ENCODE data around the gene ABCF2. TPM values are rescaled to one million over a fixed set of nuclear protein-coding genes. Genes with fewer than 3 reads are reported as not detected.
A peak's percentile ranks its signal among the peaks of the same experiment; 100 is the strongest.

Gene ABCF2
- total RNA-seq, 1 donor from 2014 or later = 30.5 TPM

DNA sequence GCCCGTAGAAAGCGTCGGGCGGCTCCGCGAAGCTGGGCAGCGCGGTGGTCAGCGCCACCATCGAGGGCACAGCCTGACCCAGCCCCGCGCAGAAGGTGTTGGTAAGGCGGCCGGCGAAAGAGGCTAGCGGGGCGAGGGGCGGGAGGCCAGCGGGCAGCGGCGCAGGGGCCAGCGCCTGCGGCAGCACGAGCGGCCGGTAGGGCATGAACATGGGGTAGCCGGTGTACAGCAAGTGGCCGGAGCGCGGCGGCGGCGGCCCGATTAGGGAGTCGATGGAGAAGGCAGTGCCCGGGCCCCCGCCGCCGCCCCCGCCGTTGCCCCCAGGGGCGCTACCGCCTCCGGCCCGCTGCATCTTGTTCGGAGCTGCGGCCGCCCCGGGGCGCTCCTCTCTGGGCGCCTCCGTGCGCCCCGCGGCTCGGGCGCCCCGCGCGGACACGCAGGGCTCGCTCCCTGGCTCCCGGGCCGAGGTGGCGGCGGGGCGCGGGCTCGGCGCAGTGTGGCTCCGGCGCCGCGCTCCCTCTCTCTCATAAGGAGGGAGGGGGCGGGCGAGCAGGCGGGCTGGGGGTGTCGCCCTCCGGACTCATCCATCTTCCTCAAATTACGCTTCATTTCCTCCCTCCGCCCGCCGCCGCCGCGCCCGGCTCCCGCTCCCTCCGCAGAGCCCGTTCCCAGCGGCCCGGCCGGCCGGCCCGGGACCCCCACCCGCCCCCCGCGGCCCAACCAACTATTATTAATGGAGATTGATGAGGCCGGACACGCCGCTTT is 59.6 kb downstream of the ABCF2 start, which contains the start of gene GBX1:
Gene GBX1 (minus strand): TSS at position 498 of the 765 bp plus-strand sequence. CDS start 146 bp downstream, at position 352.
- H3K9me3 ChIP-seq (replicated peaks) = no peaks in the 10 kb centered on the region
- intact Hi-C loops (cut with micrococcal nuclease) = no loop called here
- DNase-seq = no peak
- no peaks in the 10 kb centered on the region for H3K36me3 ChIP-seq
- H3K27ac ChIP-seq (replicated peaks) = no peak within 1 kb of the TSS
- H3K27me3 ChIP-seq (ENCODE audit: low read depth) = peaks cover 61% of the 10 kb centered on the region
- TF ChIP-seq, protein P1, sequence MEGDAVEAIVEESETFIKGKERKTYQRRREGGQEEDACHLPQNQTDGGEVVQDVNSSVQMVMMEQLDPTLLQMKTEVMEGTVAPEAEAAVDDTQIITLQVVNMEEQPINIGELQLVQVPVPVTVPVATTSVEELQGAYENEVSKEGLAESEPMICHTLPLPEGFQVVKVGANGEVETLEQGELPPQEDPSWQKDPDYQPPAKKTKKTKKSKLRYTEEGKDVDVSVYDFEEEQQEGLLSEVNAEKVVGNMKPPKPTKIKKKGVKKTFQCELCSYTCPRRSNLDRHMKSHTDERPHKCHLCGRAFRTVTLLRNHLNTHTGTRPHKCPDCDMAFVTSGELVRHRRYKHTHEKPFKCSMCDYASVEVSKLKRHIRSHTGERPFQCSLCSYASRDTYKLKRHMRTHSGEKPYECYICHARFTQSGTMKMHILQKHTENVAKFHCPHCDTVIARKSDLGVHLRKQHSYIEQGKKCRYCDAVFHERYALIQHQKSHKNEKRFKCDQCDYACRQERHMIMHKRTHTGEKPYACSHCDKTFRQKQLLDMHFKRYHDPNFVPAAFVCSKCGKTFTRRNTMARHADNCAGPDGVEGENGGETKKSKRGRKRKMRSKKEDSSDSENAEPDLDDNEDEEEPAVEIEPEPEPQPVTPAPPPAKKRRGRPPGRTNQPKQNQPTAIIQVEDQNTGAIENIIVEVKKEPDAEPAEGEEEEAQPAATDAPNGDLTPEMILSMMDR (IDR thresholded peaks at IDR 0.05; ENCODE audit: borderline replicate concordance) = peak; percentile 44
- H3K4me1 ChIP-seq = peaks cover 50% of the 10 kb centered on the region
- peak within 1 kb of the TSS; percentile 66 for H3K4me3 ChIP-seq

DNA sequence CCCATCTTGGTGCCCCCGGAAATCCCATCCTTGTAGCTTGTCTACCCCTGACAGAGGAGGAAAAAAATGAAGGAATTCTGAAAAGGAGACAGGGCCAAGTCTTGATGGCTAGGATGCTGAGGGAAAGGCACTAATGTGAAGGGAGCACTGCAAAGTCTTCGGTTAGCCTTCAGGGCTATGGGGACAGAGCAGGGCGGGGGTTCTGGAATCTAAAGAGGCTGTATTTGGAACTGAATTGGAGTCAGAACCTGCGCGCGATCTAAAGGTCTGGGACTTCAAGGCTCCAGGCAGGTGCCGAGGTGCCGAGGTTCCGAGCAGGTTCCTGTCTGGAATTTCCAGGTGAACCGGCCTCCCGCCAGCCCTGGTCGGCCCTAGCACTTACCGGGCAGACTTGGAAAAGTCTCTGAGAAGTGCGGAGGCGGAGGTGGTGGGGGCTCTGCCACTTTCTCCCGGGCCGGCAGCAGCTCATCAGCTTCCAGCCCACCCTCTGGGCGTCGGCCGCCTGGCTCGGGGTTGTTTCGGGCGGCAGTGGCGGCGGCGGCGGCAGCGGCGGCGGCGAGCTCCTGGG is 60.3 kb downstream of the ABCF2 start:
- Histone ChIP-seq H3K36me3 (no peaks in the 10 kb centered on the region), H3K27ac (replicated peaks) (no peak overlapping the region), H3K4me3 (peak overlapping the region; percentile 66), H3K4me1 (peaks cover 43% of the 10 kb centered on the region), H3K9me3 (replicated peaks) (no peaks in the 10 kb centered on the region), H3K27me3 (ENCODE audit: low read depth) (peaks cover 64% of the 10 kb centered on the region)
- no peak for DNase-seq
- TF ChIP-seq, protein P1 (IDR thresholded peaks at IDR 0.05; ENCODE audit: borderline replicate concordance) = no peak
- intact Hi-C loops (cut with micrococcal nuclease) = no loop called here

Other genes starting within 250 kb of the ABCF2 start
- gene KCNH2, start 248.9 kb downstream of the ABCF2 start, total RNA-seq = 94.1 TPM
- gene NOS3, start 236.2 kb downstream of the ABCF2 start, total RNA-seq = 12.6 TPM
- gene ATG9B, start 202.7 kb downstream of the ABCF2 start, total RNA-seq = not detected
- gene ABCB8, start 198.8 kb downstream of the ABCF2 start, total RNA-seq = 28.3 TPM
- 5.3 TPM for gene ASIC3, start 178.7 kb downstream of the ABCF2 start, total RNA-seq
- gene CDK5, start 169.3 kb downstream of the ABCF2 start, total RNA-seq = 9.6 TPM
- 62.9 TPM for gene SLC4A2, start 167.6 kb downstream of the ABCF2 start, total RNA-seq
- gene FASTK, start 146.4 kb downstream of the ABCF2 start, total RNA-seq = 75.7 TPM
- gene TMUB1, start 143.7 kb downstream of the ABCF2 start, total RNA-seq = 30.1 TPM
- gene AGAP3, start 140.7 kb downstream of the ABCF2 start, total RNA-seq = 51.0 TPM
- gene GBX1, start 59.5 kb downstream of the ABCF2 start, total RNA-seq = 1.9 TPM
- 35.4 TPM for gene ASB10, start 40.0 kb downstream of the ABCF2 start, total RNA-seq
- gene H2BK1, start 16.7 kb downstream of the ABCF2 start, total RNA-seq = not detected
- gene CHPF2, start 5.3 kb upstream of the ABCF2 start, total RNA-seq = 17.3 TPM
- gene SMARCD3, start 21.5 kb upstream of the ABCF2 start, total RNA-seq = 104 TPM
- gene NUB1, start 114.6 kb upstream of the ABCF2 start, total RNA-seq = 39.5 TPM
- 0.16 TPM for gene WDR86, start 182.8 kb upstream of the ABCF2 start, total RNA-seq
- 0.41 TPM for gene CRYGN, start 212.9 kb upstream of the ABCF2 start, total RNA-seq

All from left ventricle myocardium inferior (tissue), 1 donor.